Neural cell (in vitro differentiated cells): ENCODE data around the gene PREP. TPM values are rescaled to one million over a fixed set of nuclear protein-coding genes. Genes with fewer than 3 reads are reported as not detected.

Experiments used
- H2AFZ ChIP-seq: fragments of 200-600, 300-800 bp; sonication (generic), shearing (Covaris generic); 2 replicates; pipeline ENCODE4 v1.6.0; 2014; ENCODE audit warnings: low read depth, mild to moderate bottlenecking, antibody characterized with exemption, low read length, moderate library complexity
- H3F3A ChIP-seq: fragments of 200-600 bp; shearing (Covaris generic); 2 replicates; pipeline ENCODE4 v1.6.1; 2016; ENCODE audit warnings: mild to moderate bottlenecking, moderate library complexity, mixed read lengths, antibody characterized with exemption, low read length; ENCODE audit not compliant: insufficient read depth, poor library complexity, severe bottlenecking
- H3K27ac ChIP-seq: fragments of 200-600, 300-800 bp; sonication (generic), shearing (Covaris generic); 2 replicates; pipeline ENCODE4 v1.5.1; 2014; ENCODE audit warnings: mild to moderate bottlenecking, low read length, moderate library complexity
- H3K27me3 ChIP-seq: fragments of 300-800, 200-600 bp; sonication (generic), shearing (Covaris generic); 2 replicates; pipeline ENCODE4 v1.6.0; 2014; ENCODE audit warnings: mild to moderate bottlenecking, low read depth, low read length, moderate library complexity; ENCODE audit not compliant: insufficient read depth
- H3K36me3 ChIP-seq: fragments of 300-800, 200-600 bp; sonication (generic), shearing (Covaris generic); 2 replicates; pipeline ENCODE4 v1.5.1; 2014; ENCODE audit warnings: mild to moderate bottlenecking, antibody characterized with exemption, low read length, moderate library complexity; ENCODE audit not compliant: insufficient read depth
- H3K4me2 ChIP-seq: fragments of 300-800, 200-600 bp; sonication (generic), shearing (Covaris generic); 2 replicates; pipeline ENCODE4 v1.6.0; 2014; ENCODE audit warnings: mild to moderate bottlenecking, low read length
- H3K4me3 ChIP-seq: fragments of 300-800, 200-600 bp; sonication (generic), shearing (Covaris generic); 2 replicates; pipeline ENCODE4 v1.5.1; 2014; ENCODE audit warnings: mild to moderate bottlenecking, low read length, moderate library complexity
- H3K79me2 ChIP-seq: fragments of 200-600 bp; shearing (Covaris generic); replicated peaks from 2 replicates; pipeline ENCODE4 v1.6.0; 2014; ENCODE audit warnings: mild to moderate bottlenecking, low read length, moderate library complexity; ENCODE audit not compliant: insufficient read depth
- H3K9ac ChIP-seq: fragments of 300-800, 200-600 bp; sonication (generic), shearing (Covaris generic); 2 replicates; pipeline ENCODE4 v1.6.1; 2016; ENCODE audit warnings: mild to moderate bottlenecking, low read length, mixed read lengths
- H3K9me2 ChIP-seq: fragments of 200-600 bp; shearing (Covaris generic); 2 replicates; pipeline ENCODE4 v1.6.1; 2016; ENCODE audit warnings: mild to moderate bottlenecking, low read length, mixed read lengths; ENCODE audit not compliant: insufficient read depth
- H3K9me3 ChIP-seq: fragments of 200-600, 300-800 bp; sonication (generic), shearing (Covaris generic); 2 replicates; pipeline ENCODE4 v1.6.1; 2016; ENCODE audit warnings: mild to moderate bottlenecking, mixed run types, low read length, moderate library complexity, mixed read lengths
- H4K20me1 ChIP-seq: fragments of 200-600 bp; shearing (Covaris generic); 2 replicates; pipeline ENCODE4 v1.6.1; 2016; ENCODE audit warnings: mild to moderate bottlenecking, mixed run types; ENCODE audit not compliant: insufficient read depth
- CTCF ChIP-seq: fragments of 450-650 bp; IDR thresholded peaks from 2 replicates; pipeline ENCODE4 v1.5.1; 2014; ENCODE audit warnings: antibody characterized with exemption, mild to moderate bottlenecking, moderate library complexity; ENCODE audit not compliant: poor library complexity, severe bottlenecking
- EP300 ChIP-seq: fragments of 450-650 bp; conservative IDR thresholded peaks from 2 replicates; pipeline ENCODE4 v1.6.1; 2014; ENCODE audit warnings: antibody characterized with exemption, mild to moderate bottlenecking, moderate library complexity; ENCODE audit not compliant: poor library complexity, severe bottlenecking
- EZH2 ChIP-seq: fragments of 200-600, 300-800 bp; shearing (Covaris generic), sonication (generic); IDR thresholded peaks from 2 replicates; pipeline ENCODE4 v1.6.1; 2014; ENCODE audit warnings: antibody characterized with exemption, low read length, borderline replicate concordance, mild to moderate bottlenecking; ENCODE audit not compliant: insufficient read depth, poor library complexity, severe bottlenecking
- MXI1 ChIP-seq: fragments of 450-650 bp; conservative IDR thresholded peaks from 2 replicates; pipeline ENCODE4 v1.6.1; 2014; ENCODE audit warnings: antibody characterized with exemption, mild to moderate bottlenecking; ENCODE audit not compliant: poor library complexity, severe bottlenecking
- POLR2AphosphoS5 ChIP-seq: IDR thresholded peaks from 2 replicates; pipeline ENCODE4 v1.6.1; 2012
- RAD21 ChIP-seq: fragments of 450-650 bp; conservative IDR thresholded peaks from 2 replicates; pipeline ENCODE4 v1.6.1; 2014; ENCODE audit warnings: antibody characterized with exemption, mild to moderate bottlenecking, moderate library complexity
- SMC3 ChIP-seq: fragments of 450-650 bp; conservative IDR thresholded peaks from 2 replicates; pipeline ENCODE4 v1.6.1; 2014; ENCODE audit warnings: antibody characterized with exemption, mild to moderate bottlenecking, moderate library complexity; ENCODE audit not compliant: poor library complexity
- polyA plus RNA-seq: library from polyadenylated mRNA; depleted of rRNA; stranded (reverse); fragments of >200 nt; gene quantifications from 2 replicates; pipeline ENCODE4 v1.2.3, GENCODE V29; 2014
- TF ChIP-seq, protein P1 (sequence below): IDR thresholded peaks from 2 replicates; pipeline ENCODE4 v1.6.1; 2012; ENCODE audit warnings: borderline replicate concordance

Gene PREP
- polyA plus RNA-seq, 1 donor from 2014 or later, result 24.5 TPM

DNA sequence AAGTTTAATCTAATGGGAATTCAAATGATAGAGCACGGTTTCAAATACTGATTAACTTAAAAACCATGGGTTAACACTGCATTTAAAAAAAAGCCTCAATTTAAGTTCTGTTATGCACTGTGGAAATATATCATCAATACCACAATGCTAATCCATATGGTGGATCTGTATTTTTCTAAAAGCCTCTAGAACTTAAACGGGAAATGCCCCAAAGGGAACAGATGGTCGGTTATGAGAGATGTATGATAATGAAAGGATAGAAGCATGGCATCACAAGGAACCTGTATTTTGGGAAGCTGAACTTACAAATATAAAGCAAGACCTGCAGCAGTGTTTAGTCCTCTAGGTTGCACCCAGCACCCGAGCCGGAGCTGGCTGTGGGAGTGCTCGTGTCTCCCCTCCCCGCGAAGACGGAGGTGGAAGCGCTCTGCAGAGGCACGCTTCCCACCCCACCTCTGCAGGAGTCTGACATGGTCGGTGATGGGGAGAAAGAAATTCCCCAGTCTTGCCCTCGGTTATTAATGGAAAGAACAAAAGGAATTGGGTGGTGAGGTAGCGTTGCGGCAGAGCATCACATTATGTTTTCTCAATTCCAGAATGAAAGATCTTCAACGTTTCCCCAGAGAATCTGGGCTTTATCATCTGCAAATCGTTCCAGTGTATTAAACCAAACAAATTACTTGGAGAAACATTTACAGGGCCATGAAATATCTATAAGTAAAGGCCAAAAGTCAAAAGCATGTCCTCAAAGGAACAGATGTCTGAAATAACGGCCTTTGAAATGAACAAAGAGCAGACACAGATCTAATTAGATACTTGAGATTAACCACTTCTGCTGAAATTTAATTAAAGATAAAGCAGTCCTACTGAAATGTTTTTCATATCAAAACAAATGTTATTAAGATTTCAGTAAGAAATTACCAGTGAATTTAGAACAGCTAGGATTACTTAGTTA is 120.0 kb downstream of the PREP start:
- H3K9ac ChIP-seq, result no peak overlapping the region
- H3K36me3 ChIP-seq, result peaks cover 8% of the 10 kb centered on the region
- no peaks in the 10 kb centered on the region for H3K9me3 ChIP-seq
- no peaks in the 10 kb centered on the region for H3K27me3 ChIP-seq
- no peak overlapping the region for H3K27ac ChIP-seq
- no peaks in the 10 kb centered on the region for H4K20me1 ChIP-seq
- no peaks in the 10 kb centered on the region for H3K79me2 ChIP-seq
- H3K4me3 ChIP-seq, result no peak overlapping the region
- H2AFZ ChIP-seq, result no peak overlapping the region
- H3K9me2 ChIP-seq, result no peaks in the 10 kb centered on the region
- H3K4me2 ChIP-seq, result no peak overlapping the region
- TF ChIP-seq CTCF (no peak), MXI1 (no peak), POLR2AphosphoS5 (no peak), SMC3 (no peak)
- no peaks in the 10 kb centered on the region for H3F3A ChIP-seq

GRCh38 chr6:105280033-105280432 is 122.8 kb downstream of the PREP start:
- H3K79me2 ChIP-seq, result no peaks in the 10 kb centered on the region
- no peak overlapping the region for H2AFZ ChIP-seq
- no peak overlapping the region for H3K4me3 ChIP-seq
- H3K36me3 ChIP-seq, result peaks cover 11% of the 10 kb centered on the region
- H3K27me3 ChIP-seq, result no peaks in the 10 kb centered on the region
- H3K9me2 ChIP-seq, result no peaks in the 10 kb centered on the region
- no peaks in the 10 kb centered on the region for H3K9me3 ChIP-seq
- no peaks in the 10 kb centered on the region for H4K20me1 ChIP-seq
- H3F3A ChIP-seq, result no peaks in the 10 kb centered on the region
- no peak overlapping the region for H3K9ac ChIP-seq
- TF ChIP-seq RAD21 (no peak), EP300 (no peak), POLR2AphosphoS5 (no peak), EZH2 (no peak), MXI1 (no peak), SMC3 (no peak), CTCF (no peak)
- TF ChIP-seq, protein P1, sequence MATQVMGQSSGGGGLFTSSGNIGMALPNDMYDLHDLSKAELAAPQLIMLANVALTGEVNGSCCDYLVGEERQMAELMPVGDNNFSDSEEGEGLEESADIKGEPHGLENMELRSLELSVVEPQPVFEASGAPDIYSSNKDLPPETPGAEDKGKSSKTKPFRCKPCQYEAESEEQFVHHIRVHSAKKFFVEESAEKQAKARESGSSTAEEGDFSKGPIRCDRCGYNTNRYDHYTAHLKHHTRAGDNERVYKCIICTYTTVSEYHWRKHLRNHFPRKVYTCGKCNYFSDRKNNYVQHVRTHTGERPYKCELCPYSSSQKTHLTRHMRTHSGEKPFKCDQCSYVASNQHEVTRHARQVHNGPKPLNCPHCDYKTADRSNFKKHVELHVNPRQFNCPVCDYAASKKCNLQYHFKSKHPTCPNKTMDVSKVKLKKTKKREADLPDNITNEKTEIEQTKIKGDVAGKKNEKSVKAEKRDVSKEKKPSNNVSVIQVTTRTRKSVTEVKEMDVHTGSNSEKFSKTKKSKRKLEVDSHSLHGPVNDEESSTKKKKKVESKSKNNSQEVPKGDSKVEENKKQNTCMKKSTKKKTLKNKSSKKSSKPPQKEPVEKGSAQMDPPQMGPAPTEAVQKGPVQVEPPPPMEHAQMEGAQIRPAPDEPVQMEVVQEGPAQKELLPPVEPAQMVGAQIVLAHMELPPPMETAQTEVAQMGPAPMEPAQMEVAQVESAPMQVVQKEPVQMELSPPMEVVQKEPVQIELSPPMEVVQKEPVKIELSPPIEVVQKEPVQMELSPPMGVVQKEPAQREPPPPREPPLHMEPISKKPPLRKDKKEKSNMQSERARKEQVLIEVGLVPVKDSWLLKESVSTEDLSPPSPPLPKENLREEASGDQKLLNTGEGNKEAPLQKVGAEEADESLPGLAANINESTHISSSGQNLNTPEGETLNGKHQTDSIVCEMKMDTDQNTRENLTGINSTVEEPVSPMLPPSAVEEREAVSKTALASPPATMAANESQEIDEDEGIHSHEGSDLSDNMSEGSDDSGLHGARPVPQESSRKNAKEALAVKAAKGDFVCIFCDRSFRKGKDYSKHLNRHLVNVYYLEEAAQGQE, result no peak
- no peak overlapping the region for H3K27ac ChIP-seq
- H3K4me2 ChIP-seq, result no peak overlapping the region
